Activated T-cell treated with anti-CD3 and anti-CD28 coated beads, Interleukin-2, amount 50 U/mL, for 1 hour (primary cell): ENCODE measurements around the gene DGAT2.

Experiments used
- DNase-seq: peaks from one replicate; pipeline ENCODE4 v3.0.0-alpha.2; 2020

Gene DGAT2

DNA sequence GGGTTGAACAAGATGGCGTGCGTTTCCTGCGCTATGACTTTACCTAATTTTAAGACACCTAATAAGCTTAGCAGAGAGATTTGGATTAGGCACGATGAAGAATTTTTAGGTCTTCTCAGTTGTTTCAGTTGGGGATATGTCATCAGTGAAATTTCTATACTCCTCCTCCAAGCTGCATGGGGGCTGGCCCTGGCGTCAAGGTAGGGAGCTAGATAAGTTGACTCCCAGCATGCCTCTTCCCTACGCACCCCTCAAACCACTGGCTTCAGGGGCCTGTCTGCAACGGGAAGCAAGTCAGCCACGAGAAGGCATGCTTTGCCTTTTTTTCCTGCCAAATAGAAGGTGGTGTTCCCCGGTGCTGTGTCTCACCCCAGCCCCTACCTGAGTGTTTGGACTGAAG, 13.3 kb downstream of the DGAT2 start:
- DNase-seq: no peak

DNA sequence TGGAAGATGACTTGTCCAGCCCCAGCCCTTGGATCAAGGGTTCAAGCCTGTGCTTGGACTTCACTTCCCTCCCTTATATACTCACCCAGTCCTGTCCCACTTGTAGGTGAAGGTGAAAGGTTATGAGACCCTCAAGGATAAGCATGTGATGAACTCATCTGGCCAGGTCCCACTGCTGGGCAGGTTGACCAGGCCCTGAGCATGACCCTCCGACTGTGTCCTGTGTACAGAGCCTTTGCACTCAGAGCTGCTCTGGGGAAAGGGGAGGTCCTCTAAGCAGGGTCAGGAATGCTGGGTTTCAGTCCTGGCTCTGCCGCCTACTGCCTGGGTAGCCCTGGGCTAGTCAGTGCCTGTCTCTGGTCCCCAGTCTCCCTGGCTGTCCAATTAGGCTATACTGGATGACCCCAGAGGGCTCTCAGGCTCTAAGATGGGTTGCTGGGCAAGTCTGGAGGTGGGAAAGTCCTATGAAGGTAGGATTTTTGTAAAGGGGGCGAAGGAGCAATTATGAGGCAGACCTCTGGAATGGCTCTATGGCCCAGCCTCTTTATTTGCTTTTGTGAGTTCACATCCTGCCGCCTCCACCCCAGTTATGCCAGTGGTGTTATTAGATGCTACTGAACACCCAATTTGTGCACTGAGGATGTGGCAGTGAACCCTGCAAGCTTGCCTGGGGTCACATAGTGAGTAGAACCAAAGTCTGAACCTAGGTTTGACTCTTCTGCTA, 14.1 kb downstream of the DGAT2 start:
- DNase-seq: no peak

DNA sequence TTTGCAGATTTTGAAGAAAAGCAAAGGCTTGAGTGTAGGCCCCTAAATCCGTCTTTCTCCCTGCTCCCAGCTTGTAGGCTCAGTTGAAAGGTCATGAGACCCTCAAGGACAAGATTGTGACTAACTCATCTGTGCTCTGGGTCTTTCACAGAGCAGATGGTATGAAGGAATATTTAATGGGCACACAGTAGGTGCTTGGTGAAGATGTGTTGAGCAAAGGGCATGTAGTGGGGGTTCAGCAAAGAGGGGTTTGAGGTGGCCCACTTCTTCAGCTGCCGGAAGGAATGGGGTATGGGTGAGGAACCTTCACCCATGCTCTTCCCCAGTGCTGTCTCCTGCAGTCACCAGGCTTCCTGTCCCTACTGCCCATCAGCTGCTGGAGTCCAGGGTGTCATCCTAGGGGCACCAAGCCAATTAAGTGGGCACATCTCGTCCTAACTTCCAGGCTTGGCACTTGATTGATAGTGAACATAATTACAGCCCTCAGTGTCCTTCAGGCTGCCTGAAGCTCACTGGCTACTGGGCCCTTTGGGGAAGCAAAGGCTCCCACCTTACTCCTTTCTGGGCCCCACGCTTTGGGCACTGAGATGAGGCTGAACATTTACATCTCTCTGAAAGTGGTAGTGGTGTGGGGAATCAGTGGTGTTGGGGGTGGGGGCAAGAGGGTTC, 15.0 kb downstream of the DGAT2 start:
- no peak for DNase-seq

DNA sequence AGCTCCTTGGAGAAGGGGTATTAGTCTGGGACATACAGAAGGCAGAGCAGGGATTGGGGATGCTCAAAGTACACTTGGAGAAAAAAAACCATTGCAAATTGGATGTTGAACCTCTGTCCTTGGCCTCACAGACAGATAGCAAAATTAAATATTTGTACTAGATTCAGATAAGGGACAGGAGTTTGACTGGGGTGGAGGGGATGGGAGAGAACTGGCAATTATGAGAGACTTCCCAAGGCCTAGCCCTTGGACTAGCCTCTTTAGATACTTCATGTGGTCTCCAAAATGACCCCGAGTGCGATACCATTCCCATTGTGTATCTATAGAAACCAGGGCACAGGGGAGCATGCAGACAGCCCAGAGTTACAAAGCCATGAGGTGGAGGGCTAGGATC, 15.5 kb downstream of the DGAT2 start:
- DNase-seq: no peak

DNA sequence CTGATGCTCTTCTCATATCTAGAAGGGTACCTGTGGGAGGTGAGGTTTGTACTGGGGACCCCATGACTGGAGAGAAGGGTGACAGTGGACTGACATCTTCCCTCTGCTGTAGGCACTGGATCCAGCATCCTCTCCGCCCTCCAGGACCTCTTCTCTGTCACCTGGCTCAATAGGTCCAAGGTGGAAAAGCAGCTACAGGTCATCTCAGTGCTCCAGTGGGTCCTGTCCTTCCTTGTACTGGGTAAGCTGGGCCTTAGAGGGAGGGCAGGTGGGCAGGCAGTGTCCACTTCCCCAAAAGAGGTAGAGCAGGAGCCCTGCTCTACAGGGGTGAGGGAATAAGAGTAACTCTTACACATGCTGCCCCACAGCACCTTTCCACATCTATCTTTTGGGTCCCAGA, 15.9 kb downstream of the DGAT2 start:
- no peak for DNase-seq

DNA sequence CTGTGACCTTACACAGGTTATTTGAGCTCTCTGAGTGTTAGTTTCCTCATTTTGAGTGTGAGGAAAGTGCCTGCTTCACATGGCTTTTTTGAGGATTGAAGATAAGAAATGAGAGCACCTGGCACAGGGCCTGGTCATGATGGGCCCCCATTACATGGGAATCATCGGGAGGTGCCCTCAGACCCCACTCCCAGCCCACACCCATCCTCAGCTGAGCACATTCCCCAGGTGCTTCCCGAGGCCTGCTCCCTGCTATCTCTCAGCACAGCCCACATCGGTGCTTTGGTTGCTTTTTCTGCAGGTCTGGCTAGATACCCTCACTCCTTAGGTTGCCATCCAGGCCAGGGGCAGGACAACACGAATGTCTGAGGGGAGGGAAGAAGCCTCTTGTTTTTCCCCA, 16.6 kb downstream of the DGAT2 start:
- DNase-seq: no peak

DNA sequence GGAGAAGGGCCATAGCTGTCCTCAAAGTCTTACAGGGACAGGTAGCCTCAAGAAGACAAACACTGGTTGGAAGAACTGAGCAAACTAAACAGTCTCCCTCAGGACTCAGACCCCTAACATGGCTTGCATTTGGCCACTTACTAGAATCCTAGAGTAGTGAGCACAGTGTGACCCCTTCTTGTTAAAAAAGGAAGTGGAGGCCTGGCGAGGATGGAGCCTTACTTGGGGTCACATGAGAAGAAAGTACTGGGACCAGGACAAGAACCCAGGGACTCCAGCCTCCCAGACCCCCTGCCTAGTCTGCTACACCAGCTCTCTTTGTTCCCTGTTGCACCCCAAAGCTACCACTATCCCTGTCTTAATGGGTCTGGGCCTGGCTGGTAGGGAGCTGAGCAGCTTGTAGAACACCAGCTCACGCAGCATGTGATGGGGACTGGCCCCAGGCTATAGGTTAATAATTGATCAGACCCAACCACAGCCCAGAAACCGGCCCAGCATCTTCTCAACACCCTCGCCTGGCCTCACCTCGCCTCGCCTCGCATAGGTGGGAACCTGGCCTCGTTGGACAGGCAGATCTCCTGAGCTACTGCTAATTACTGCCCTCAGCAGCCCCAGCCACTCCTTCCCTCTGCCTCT, 17.6 kb downstream of the DGAT2 start:
- DNase-seq: no peak

DNA sequence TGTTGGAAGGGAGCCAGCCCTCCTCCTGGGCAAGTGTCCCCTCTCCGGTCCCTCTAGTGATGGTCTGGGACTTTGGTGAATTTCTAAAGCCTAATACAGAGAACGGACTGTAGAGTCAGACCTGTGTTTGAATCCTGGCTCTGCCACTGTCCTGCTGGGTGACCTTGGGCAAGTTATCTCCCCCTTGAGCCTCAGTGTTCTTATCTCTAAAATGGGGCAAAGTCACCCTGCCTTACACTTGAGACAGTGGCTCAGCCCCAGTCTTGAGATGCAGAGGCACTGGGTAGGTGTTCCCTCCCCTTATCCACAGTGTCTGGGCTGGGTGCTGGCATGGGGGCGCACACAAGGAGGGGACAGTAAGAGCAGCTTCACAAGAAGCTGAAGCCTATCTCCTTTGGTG, 20.9 kb downstream of the DGAT2 start:
- no peak for DNase-seq

DNA sequence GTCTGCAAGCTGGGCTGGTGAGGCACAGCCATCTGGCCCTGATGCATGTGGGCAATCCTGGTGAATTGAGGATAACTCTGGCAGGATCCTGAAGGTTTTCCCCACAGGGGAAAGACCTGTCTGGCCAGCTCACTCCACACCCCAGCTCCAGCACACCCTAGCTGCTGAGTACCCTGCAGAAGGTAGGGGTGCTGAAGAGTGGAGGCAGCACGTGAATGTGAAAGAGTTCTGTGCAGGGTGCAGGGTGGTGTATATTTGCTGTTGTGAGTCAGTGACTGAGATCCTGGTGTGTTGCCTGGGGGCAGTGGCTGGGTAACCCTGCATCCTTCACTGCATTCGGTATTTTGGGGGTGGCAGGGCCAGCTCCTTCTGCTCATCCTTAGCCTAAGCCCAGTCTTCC, 22.4 kb downstream of the DGAT2 start:
- no peak for DNase-seq

DNA sequence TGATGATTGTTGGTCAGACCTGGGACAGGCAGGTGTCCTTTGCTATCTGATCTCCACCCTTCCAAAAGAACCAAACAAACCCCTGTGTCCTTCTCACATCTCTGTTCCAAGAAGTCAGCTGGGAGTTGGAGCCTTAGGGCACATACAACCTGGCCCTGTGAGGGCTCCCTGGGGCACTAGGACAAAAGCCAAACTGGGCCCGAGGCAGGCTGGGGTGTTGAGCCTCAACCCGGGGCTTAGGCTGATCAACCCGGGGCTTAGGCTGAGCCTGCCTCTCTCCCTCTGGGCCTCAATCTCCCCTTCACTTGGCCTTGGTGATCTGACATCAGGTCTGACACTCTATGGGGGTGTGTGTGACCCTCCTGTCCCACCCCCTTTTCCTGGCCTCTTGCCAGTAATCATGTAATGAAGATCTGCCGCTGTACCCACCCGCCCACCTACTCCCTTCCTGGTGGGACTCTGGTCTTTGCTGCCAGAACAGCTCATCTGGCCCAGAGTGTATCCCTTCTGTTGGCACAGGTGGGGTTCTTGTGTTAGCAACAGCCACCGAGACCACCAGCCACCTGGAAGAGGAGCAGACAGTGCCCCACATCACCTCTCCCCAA, 23.7 kb downstream of the DGAT2 start:
- DNase-seq: no peak

DNA sequence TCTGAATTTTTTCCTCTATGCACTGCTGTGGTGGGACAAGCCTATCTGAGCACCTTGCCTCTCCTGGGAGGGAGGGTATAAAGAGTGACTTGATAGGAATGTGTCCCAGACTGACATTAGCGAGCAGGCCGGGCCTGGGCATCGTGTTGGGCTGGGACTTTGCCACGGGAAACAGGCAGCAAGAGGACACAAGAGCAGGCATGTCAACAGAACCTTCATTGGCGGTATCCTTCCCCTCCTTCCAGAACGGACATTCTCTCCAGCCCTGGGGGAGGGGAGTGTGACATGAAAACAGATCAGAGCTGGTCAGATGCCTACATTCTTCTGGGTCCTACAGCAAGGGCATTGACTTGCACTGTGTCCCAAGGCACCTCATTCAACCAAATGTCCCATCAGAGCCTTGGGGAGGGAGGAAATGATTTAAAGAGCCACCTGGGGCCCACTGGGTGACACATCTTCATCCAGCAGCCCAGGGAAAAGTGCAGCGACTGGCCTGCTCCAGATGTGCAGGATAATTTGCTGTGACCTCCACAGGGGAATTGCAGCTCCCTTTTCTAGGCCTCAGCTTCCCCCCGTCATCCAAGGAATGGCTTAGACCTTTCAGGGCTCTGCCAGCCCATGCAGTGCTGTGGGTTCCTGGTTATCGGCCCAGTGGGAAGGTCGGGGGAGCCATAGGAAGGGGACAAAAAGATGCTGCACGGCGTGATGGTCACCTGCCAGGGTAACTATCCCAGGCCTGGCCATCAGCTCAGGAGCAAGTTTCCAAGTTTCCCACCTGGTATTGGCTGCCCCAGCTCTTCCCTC, 24.6 kb downstream of the DGAT2 start:
- DNase-seq: no peak

DNA sequence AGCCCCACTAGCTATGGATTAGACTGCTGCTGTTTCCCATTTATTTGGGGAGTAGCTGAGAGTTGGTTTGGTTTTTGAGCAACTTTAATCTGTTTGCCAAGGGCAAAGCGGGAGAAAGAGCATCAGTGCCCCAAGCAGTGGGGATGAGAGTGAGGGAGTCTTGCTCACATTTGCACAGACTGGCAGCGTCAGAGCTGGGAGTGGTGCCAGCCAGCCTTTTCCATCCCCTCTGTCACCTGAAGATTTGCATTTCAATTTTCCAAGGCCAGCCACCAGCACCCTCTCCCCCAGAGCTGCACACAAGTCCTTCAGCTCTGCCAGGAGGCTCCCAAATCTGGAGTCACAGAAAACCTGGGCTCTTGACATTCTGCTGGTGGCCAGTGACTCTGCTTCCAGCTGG, 25.4 kb downstream of the DGAT2 start:
- DNase-seq: no peak

DNA sequence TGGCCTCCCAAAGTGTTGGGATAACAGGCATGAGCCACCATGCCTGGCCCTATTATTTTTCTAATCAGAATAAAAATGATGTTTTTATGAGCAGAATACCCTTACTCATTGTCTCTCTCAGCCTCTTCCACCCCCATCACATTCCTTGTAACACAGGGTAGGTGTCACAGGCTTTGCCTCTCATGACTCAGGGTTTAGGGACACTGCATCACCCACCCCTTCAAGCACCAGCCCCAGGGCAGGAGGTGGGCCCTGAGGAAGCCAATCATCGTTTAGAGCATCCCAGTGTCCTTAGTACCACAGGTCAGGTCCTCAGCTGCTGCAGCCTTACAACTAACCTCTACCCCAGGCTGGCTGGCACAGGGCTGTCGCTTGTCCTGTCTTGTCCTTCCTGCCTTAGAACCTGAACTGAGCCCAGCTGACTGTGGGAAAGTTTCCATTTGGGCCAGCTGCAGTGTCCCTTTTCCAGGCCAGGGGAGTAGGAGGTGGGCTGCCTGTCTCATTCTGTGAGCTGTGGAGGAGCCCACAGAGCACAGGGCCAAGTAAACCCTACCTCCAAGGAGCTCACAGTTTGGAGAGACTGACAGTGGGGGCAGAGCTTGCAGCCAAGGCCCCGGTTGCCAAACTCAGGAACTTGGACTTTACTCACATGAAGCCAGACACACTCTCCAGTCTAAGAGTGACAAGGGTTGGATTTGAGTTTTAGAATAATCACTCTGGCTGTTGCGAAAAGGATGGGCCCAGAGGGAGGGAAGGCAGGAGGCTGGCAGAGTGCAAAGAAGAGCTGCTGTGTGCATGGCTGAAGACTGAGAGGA, 26.9 kb downstream of the DGAT2 start:
- no peak for DNase-seq

DNA sequence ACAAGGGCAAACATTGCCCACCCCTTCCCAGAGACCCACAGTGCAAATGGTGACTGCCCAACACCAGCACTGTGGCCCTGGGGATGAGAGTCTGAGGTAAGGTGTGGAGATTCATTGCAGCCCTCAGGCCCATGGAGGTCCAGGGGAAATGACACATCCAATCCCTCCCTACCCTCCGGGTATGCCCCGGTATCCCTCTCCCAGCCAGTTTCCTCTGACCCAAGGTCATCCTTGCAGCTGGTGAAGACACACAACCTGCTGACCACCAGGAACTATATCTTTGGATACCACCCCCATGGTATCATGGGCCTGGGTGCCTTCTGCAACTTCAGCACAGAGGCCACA, 27.5 kb downstream of the DGAT2 start:
- no peak for DNase-seq

DNA sequence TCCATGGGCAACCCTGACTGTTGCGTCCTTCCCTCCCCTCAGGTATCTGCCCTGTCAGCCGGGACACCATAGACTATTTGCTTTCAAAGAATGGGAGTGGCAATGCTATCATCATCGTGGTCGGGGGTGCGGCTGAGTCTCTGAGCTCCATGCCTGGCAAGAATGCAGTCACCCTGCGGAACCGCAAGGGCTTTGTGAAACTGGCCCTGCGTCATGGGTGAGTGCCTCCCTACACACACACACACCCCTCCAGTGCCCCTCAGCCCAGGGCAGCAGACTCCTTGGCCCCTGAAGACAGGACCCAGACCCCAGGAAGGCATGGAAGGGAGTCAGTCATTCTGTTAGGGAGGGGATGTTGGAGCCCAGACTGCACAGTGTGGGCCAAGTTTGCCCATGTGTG, 28.5 kb downstream of the DGAT2 start:
- no peak for DNase-seq

DNA sequence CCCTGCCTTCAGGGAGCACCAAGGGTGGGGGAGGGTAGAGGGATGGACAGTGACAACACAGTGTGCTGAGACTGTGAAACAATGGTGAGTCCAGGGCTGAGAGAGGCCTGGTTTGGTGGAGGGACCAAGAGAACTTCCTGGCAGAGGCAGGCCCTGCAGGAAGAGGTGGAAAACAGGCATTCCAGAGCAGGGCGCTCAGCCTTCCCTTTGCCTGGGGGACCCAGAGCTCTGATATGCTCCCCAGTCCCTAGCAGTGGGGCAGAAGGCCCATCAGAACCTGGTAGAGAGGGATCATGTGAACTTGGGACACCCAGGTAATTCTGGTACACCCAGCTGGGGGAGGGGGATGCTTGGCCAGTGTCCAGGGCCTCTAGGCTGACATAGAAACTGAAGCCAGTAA, 29.2 kb downstream of the DGAT2 start:
- no peak for DNase-seq

DNA sequence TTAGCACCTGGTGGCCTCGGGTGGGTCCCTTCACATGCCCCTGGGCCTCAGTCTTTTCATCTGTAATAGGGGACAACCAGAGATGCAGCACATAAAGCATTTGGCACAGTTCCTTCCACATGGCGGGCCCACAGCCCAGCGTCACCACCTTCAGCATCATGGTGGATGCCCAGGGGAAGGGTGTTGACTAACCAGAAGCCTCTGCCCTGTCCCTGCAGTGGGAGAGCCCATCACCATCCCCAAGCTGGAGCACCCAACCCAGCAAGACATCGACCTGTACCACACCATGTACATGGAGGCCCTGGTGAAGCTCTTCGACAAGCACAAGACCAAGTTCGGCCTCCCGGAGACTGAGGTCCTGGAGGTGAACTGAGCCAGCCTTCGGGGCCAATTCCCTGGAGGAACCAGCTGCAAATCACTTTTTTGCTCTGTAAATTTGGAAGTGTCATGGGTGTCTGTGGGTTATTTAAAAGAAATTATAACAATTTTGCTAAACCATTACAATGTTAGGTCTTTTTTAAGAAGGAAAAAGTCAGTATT, 31.6 kb downstream of the DGAT2 start:
- no peak for DNase-seq

DNA sequence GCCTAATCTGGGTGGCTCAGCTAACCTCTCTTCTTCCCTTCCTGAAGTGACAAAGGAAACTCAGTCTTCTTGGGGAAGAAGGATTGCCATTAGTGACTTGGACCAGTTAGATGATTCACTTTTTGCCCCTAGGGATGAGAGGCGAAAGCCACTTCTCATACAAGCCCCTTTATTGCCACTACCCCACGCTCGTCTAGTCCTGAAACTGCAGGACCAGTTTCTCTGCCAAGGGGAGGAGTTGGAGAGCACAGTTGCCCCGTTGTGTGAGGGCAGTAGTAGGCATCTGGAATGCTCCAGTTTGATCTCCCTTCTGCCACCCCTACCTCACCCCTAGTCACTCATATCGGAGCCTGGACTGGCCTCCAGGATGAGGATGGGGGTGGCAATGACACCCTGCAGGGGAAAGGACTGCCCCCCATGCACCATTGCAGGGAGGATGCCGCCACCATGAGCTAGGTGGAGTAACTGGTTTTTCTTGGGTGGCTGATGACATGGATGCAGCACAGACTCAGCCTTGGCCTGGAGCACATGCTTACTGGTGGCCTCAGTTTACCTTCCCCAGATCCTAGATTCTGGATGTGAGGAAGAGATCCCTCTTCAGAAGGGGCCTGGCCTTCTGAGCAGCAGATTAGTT, 32.3 kb downstream of the DGAT2 start:
- no peak for DNase-seq

DNA sequence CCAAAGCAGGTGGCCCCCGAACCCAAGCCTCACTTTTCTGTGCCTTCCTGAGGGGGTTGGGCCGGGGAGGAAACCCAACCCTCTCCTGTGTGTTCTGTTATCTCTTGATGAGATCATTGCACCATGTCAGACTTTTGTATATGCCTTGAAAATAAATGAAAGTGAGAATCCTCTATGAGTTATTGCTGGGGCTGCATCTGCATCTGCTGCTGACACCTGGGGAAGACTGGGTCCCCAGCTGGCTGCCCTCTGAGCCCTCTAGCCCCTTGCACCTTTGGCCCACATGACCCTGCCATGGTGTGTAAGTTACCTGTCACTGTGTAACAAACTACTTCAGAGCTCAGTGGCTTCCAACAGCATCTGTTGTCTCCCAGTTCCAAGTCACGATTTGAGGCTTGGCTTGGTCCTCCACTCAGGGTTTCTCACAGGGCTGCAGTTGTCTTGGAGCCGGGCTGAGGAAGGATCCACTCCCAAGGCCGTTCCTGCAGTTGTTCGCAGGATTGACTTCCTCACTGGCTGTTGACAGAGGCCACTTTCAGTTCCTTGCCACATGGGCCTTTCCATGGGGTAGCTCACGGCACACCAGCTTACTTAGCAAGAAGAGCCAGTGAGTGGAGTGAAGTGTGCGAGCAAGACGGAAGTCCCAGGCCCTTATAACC, 32.9 kb downstream of the DGAT2 start:
- DNase-seq: no peak

DNA sequence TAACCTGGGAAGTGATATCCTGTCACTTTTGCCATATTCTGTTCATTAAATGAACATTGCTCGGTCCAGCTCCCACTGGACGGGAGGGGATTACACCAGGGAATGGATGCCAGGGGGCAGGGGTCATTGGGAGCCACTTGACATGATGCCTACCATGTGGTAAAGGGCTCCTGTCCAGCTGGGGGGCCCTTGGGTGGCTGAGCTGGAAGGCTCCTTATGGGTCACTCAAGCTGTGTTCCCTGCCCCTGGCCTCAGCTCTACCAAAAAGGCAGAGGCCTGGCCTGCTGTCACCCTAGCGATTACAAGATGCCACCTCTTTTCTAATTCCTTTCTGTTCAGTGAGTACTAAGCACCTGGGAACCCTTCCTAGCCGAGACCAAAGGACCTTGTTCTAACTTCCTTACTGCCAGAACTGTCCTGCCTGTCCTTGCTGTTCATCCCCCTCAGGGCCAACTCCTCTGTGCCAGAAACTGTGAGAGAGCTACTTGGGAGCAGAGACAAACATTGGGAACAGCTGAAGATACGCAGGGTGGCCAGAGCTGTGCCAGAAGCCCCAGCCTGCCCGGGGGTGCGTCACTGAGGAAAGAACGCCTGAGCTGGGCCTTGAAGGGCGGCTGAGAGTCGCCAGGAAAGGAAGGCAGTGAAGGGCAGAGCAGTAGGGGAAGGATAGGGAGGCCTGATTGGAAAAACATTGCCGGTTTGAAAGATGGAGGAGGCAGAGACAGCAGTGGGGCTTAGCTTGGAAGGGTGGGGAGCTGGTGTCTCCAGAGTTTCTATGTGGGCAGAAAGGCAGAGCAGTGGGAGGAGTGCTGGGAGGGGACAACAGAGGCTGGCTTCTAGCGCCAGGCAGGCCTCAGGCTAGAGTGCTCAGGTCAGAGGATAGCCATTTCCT, 33.7 kb downstream of the DGAT2 start:
- DNase-seq: no peak
